Dermis blood vessel endothelial cell (primary cell): ENCODE data around the gene TMEM150B. TPM values are rescaled to one million over a fixed set of nuclear protein-coding genes. Genes with fewer than 3 reads are reported as not detected.

Experiments used
- DNase-seq: peaks from one replicate; pipeline ENCODE4 v3.0.0; 2010
- total RNA-seq: library from RNA; depleted of rRNA; stranded (reverse); fragments of >200 nt; gene quantifications from 2 replicates; pipeline ENCODE4 v1.2.3, GENCODE V29; 2014

The TMEM150B gene
- total RNA-seq, 1 donor from 2014 or later, result not detected

DNA sequence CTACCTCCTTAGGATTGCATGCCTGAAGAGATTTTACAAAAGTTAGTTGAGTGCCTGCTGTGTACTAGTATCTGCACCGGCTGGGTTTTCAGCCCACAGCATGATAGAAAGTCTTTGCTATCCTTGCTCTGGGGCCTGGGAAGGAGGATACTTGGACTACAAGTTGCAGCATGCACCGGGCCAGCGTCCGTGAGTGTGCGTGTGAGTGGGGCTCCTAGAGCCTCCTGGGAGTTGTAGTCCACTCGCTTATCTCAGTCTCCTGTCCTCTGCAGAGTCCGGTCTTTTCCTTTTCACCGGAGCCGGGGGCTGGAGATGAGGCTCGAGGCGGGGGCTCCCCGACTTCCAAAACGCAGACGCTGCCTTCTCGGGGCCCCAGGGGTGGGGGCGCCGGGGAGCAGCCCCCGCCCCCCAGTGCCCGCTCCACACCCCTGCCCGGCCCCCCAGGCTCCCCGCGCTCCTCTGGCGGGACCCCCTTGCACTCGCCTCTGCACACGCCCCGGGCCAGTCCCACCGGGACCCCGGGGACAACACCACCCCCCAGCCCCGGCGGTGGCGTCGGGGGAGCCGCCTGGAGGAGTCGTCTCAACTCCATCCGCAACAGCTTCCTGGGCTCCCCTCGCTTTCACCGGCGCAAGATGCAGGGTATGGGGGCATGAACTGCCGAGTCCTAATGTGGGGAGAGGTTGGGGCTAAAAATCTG, 20.7 kb downstream of the TMEM150B start:
- peak; percentile 47 for DNase-seq

- no peak for DNase-seq
Observed at GRCh38 chr19:55303477-55303876, 21.7 kb downstream of the TMEM150B start.

- no peak for DNase-seq
Observed at GRCh38 chr19:55302318-55302703, 22.8 kb downstream of the TMEM150B start.

GRCh38 chr19:55301459-55302317, 23.5 kb downstream of the TMEM150B start:
- peak; percentile 83 for DNase-seq

DNA sequence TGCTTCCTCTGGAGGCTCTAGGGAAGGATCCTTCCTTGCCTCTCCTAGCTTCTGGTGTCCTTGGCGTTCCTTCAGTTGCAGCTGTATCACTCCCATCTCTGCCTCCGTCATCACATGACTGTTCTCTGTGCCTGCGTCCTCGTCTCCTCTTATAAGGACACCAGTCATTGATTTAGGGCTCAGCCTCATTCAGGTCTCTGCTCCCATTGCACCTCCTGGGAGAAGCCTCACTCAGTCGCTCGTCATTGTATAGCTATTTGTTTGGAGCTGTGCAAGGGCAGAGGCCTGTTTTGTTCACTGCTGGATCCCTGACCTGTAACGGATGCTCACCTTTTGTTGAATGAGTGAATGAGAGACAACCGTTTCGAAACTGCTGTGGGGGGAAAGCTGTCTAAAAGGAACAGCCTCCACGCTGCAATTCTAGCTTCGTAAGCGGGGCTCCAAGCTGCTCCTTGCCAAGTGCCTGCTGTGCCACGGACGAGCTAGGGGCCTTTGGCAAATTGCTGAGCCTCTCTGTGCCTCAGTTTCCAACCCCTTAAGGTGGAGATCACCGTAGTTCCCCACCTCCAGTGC, 24.2 kb downstream of the TMEM150B start:
- no peak for DNase-seq

DNA sequence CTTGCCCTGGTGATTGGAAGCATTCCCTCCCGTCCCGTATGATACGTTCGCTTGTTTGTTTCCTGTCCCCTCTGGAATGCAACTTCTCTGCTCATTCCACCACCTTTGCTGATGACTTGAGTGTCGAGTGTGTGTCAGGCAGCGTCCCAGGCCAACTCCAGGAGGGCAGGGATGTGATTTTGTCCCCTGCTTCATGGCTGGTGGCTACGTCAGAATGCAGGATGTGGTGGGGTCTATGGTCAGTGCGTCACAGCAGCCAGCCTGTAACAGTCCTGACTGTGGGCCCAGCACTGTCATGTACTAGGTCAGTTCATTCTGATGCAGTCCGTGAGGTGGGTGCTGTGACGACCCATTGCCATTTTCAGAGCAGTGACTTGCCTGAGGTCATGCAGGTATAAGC, 25.1 kb downstream of the TMEM150B start:
- no peak for DNase-seq

GRCh38 chr19:55297267-55297666, 27.9 kb downstream of the TMEM150B start:
- DNase-seq, result no peak

DNA sequence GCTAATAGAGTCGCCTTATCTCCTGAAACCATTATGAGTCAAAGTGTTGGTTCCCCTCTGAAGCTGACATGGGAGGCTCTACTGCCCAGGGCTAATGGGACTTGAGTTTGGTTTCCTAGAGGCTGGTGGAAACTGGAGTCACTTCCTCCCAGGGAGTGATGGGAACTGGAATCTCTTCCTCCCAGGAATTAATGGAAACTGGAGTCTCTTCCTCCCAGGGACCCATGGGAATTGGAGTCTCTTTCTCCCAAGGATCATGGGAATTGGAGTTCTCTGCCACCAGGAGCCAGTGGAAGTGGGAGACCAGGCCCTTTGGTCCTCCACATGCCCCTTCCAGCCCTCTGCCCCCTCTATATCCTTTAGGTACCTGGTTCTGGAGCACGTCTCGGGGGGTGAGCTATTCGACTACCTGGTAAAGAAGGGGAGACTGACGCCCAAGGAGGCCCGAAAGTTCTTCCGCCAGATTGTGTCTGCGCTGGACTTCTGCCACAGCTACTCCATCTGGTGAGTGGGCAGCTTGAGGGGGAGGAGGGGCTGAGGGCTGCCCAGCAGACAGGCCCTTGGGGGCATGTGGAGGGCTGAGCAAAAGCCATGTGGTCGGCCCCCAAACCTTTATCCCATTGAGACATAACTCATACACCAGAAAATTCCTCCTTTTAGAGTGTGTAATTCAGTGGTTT, 35.9 kb downstream of the TMEM150B start:
- peak; percentile 34 for DNase-seq

GRCh38 chr19:55287361-55288079, 37.6 kb downstream of the TMEM150B start:
- DNase-seq, result no peak

- DNase-seq, result no peak
Observed at GRCh38 chr19:55285229-55285890, 39.8 kb downstream of the TMEM150B start.

- DNase-seq, result no peak
Observed at GRCh38 chr19:55284405-55285058, 40.6 kb downstream of the TMEM150B start.

GRCh38 chr19:55283548-55284377, 41.4 kb downstream of the TMEM150B start, which contains the start of gene BRSK1:
BRSK1 (plus strand) TSS chr19:55283997; CDS start chr19:55284443, 446 bp downstream.
- DNase-seq, result no peak

GRCh38 chr19:55279770-55280643, 45.1 kb downstream of the TMEM150B start, which contains the start of gene HSPBP1:
HSPBP1 (minus strand) TSS chr19:55280110; CDS start chr19:55279608, 502 bp downstream.
- peak; percentile 91 for DNase-seq

DNA sequence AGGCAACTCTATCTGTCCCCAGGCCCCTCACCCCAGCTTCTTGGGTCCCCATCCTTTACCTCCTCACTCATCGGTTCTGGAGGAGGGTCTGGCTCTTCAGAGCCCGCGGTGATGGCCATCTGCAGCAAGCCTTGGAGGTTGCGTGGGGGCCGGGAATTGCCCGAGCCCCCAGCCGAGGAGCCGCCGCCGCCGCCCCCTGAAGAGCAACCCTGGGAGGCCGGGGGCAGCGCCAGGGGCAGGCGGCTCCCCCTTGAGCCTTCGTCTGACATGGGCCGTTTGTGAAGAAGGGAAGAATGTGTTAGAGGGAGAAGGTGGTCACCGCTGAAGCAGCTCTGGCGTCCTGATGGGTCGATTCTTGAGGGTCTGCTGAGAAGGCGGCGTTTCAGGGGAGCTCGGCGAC, 45.8 kb downstream of the TMEM150B start:
- no peak for DNase-seq

- DNase-seq, result no peak
Observed at GRCh38 chr19:55278391-55279135, 46.6 kb downstream of the TMEM150B start.

GRCh38 chr19:55277494-55277893, 47.6 kb downstream of the TMEM150B start:
- DNase-seq, result no peak

GRCh38 chr19:55276720-55277430, 48.3 kb downstream of the TMEM150B start:
- no peak for DNase-seq
